SU-DHL-6 (cell line): ENCODE measurements around the gene FBXL3.

Source experiments
- CTCF ChIP-seq: fragments of 200-600 bp; sonication (generic); IDR thresholded peaks from one replicate; pipeline ENCODE4 v1.5.1; 2017; ENCODE audit warnings: antibody characterized with exemption, mild to moderate bottlenecking, low read length, moderate library complexity; ENCODE audit not compliant: insufficient read depth, poor library complexity, severe bottlenecking
- EZH2phosphoT487 ChIP-seq: fragments of 200-600 bp; sonication (generic), shearing (Covaris generic); conservative IDR thresholded peaks from 2 replicates; pipeline ENCODE4 v1.6.1; 2018; ENCODE audit warnings: mild to moderate bottlenecking, antibody characterized with exemption, low read length, moderate library complexity, mixed read lengths

- peak; percentile 26 for TF ChIP-seq CTCF
- TF ChIP-seq EZH2phosphoT487 = no peak
These were observed 9.9 kb downstream of the FBXL3 start for GRCh38 chr13:77016888-77017623.
